Vagina (tissue), 2 donors: Measurements from ENCODE around the gene NYAP1. TPM values are rescaled to one million over a fixed set of nuclear protein-coding genes. Genes with fewer than 3 reads are reported as not detected.
"Not testable (repeated sequence)": the region's sequence is repeated elsewhere in the genome, so short reads cannot be mapped to it uniquely, and the experiment has no call there.

Experiments
- DNase-seq, 2 donors: peaks; one replicate each; pipeline ENCODE4 v3.0.0-alpha.2; 2017; ENCODE audit errors: extremely low spot score in 2 of 2
- H3K27ac ChIP-seq: fragments of 200-600 bp; sonication (generic); one replicate; pipeline ENCODE4 v1.5.1; 2019
- H3K27me3 ChIP-seq: fragments of 200-600 bp; sonication (generic); one replicate; pipeline ENCODE4 v1.5.1; 2019
- H3K36me3 ChIP-seq, 2 donors: fragments of 200-600 bp; sonication (generic); one replicate each; pipeline ENCODE4 v1.5.1; 2017 to 2019
- H3K4me1 ChIP-seq: fragments of 200-600 bp; sonication (generic); one replicate; pipeline ENCODE4 v1.5.1; 2019
- H3K4me3 ChIP-seq, 2 donors: fragments of 200-600 bp; sonication (generic); 1 replicate in 1 of 2; 2 replicates in 1 of 2; pipeline ENCODE4 v1.5.1; 2016 to 2019
- H3K9me3 ChIP-seq: fragments of 200-600 bp; sonication (generic); one replicate; pipeline ENCODE4 v1.5.1; 2019
- CTCF ChIP-seq, 3 experiments: fragments of 450-650 bp in 2 of 3; fragments of 200-600 bp in 1 of 3; sonication (generic) in 1 of 3; IDR thresholded peaks; one replicate each; pipeline ENCODE4 v1.5.1; 2017 to 2019; ENCODE audit warnings: antibody characterized with exemption in 3 of 3, mild to moderate bottlenecking in 2 of 3, moderate library complexity in 2 of 3
- POLR2A ChIP-seq, 2 donors: fragments of 450-650 bp; IDR thresholded peaks; one replicate each; pipeline ENCODE4 v1.6.1; 2017; ENCODE audit warnings: antibody characterized with exemption in 2 of 2, mild to moderate bottlenecking in 2 of 2, moderate library complexity in 2 of 2
- POLR2AphosphoS5 ChIP-seq, 2 donors: sonication (generic); formaldehyde crosslinking; IDR thresholded peaks; one replicate each; pipeline ENCODE4 v1.9.0; 2017; ENCODE audit warnings: antibody characterized with exemption in 2 of 2, mild to moderate bottlenecking in 2 of 2, low read depth in 1 of 2; ENCODE audit not compliant: insufficient read depth in 1 of 2
- intact Hi-C: fragments of 100-400 bp; cut with DNase I; formaldehyde crosslinking; loops from one replicate; pipeline ENCODE4 v1.15.1; 2023
- total RNA-seq: library from RNA; depleted of rRNA; stranded (reverse); fragments of >200 nt; gene quantifications from one replicate; pipeline ENCODE4 v1.2.3, GENCODE V29; 2016

Gene NYAP1
- total RNA-seq, 1 donor from 2014 or later, result 3.9 TPM

- intact Hi-C loops, result no loop called here
- no peak for DNase-seq
- Histone ChIP-seq H3K27ac (peak overlapping the region; percentile 72), H3K36me3 (no peaks in the 10 kb centered on the region), H3K9me3 (no peaks in the 10 kb centered on the region), H3K4me1 (peaks cover 16% of the 10 kb centered on the region), H3K27me3 (no peaks in the 10 kb centered on the region), H3K4me3 (no peak overlapping the region)
- TF ChIP-seq CTCF (IDR thresholded peaks at IDR 0.05) (no peak), POLR2A (IDR thresholded peaks at IDR 0.05) (no peak), POLR2AphosphoS5 (IDR thresholded peaks at IDR 0.05; ENCODE audit: insufficient read depth in 1 of 2, low read depth in 1 of 2) (no peak)
These were observed 32.5 kb downstream of the NYAP1 start for GRCh38 chr7:100516135-100516812.

- no peak for DNase-seq
- TF ChIP-seq POLR2AphosphoS5 (IDR thresholded peaks at IDR 0.05; ENCODE audit: insufficient read depth in 1 of 2, low read depth in 1 of 2) (no peak), POLR2A (IDR thresholded peaks at IDR 0.05) (no peak), CTCF (IDR thresholded peaks at IDR 0.05) (no peak)
- no peaks in the 10 kb centered on the region for H3K27me3 ChIP-seq
- H3K36me3 ChIP-seq, result no peaks in the 10 kb centered on the region
- H3K27ac ChIP-seq, result no peak overlapping the region
- no peaks in the 10 kb centered on the region for H3K9me3 ChIP-seq
- H3K4me1 ChIP-seq, result peaks cover 16% of the 10 kb centered on the region
- H3K4me3 ChIP-seq, result no peak overlapping the region
- intact Hi-C loops, result no loop called here
These were observed 33.6 kb downstream of the NYAP1 start for GRCh38 chr7:100517305-100517704.

GRCh38 chr7:100519580-100519979 is 35.9 kb downstream of the NYAP1 start:
- no peak for DNase-seq
- H3K9me3 ChIP-seq, result no peaks in the 10 kb centered on the region
- peaks cover 16% of the 10 kb centered on the region for H3K4me1 ChIP-seq
- H3K27me3 ChIP-seq, result no peaks in the 10 kb centered on the region
- intact Hi-C loops, result no loop called here
- H3K27ac ChIP-seq, result no peak overlapping the region
- H3K4me3 ChIP-seq, result no peak overlapping the region
- no peaks in the 10 kb centered on the region for H3K36me3 ChIP-seq
- TF ChIP-seq CTCF (IDR thresholded peaks at IDR 0.05), result no peak

- no peak for DNase-seq
- H3K4me3 ChIP-seq, result no peak overlapping the region
- TF ChIP-seq POLR2AphosphoS5 (IDR thresholded peaks at IDR 0.05; ENCODE audit: insufficient read depth in 1 of 2, low read depth in 1 of 2) (no peak), CTCF (IDR thresholded peaks at IDR 0.05) (no peak), POLR2A (IDR thresholded peaks at IDR 0.05) (no peak)
- peaks cover 16% of the 10 kb centered on the region for H3K4me1 ChIP-seq
- H3K36me3 ChIP-seq, result no peaks in the 10 kb centered on the region
- no peak overlapping the region for H3K27ac ChIP-seq
- H3K9me3 ChIP-seq, result no peaks in the 10 kb centered on the region
- intact Hi-C loops, result no loop called here
- H3K27me3 ChIP-seq, result no peaks in the 10 kb centered on the region
These were observed 36.4 kb downstream of the NYAP1 start for GRCh38 chr7:100520138-100520537.

GRCh38 chr7:100521076-100521475 is 37.3 kb downstream of the NYAP1 start:
- H3K4me3 ChIP-seq, result no peak overlapping the region
- TF ChIP-seq CTCF (IDR thresholded peaks at IDR 0.05) (no peak), POLR2AphosphoS5 (IDR thresholded peaks at IDR 0.05; ENCODE audit: insufficient read depth in 1 of 2, low read depth in 1 of 2) (no peak), POLR2A (IDR thresholded peaks at IDR 0.05) (no peak)
- intact Hi-C loops, result no loop called here

GRCh38 chr7:100521909-100522593 is 38.3 kb downstream of the NYAP1 start:
- intact Hi-C loops, H3K4me1 ChIP-seq, H3K27ac ChIP-seq, H3K36me3 ChIP-seq, H3K4me3 ChIP-seq, H3K9me3 ChIP-seq, DNase-seq, H3K27me3 ChIP-seq: not testable (repeated sequence)

More at GRCh38 chr7:100521076-100521475, 37.3 kb downstream of the NYAP1 start:
- Histone ChIP-seq H3K4me1 (peaks cover 8% of the 10 kb centered on the region), H3K36me3 (no peaks in the 10 kb centered on the region), H3K27ac (no peak overlapping the region), H3K9me3 (no peaks in the 10 kb centered on the region), H3K27me3 (no peaks in the 10 kb centered on the region)
- DNase-seq, result no peak

- H3K4me3 ChIP-seq, DNase-seq, intact Hi-C loops, H3K36me3 ChIP-seq, H3K27me3 ChIP-seq, H3K27ac ChIP-seq, H3K4me1 ChIP-seq, H3K9me3 ChIP-seq: not testable (repeated sequence)
These were observed 39.5 kb downstream of the NYAP1 start for GRCh38 chr7:100523192-100523591.
